PC-3 (cell line): ENCODE results near the gene CATSPERZ. TPM values are rescaled to one million over a fixed set of nuclear protein-coding genes. Genes with fewer than 3 reads are reported as not detected.

Source experiments
- ATAC-seq: fragments of 200-7000 bp; cut with Tn5 transposase; 2 replicates; pipeline ENCODE4 v1.9.1; 2020; ENCODE audit warnings: mild to moderate bottlenecking, moderate library complexity
- BruUV-seq: library from RNA; stranded (reverse); fragments of 400-500 nt; replicated peaks from 2 replicates; lab custom pipeline; 2021; lab: Mats Ljungman, UMichigan
- CTCF ChIA-PET: fragments of 300-600 bp; sonication (Branson Sonifier 250); formaldehyde crosslinking; loops from one replicate; lab custom pipeline; 2022; ENCODE audit warnings: antibody characterized with exemption; lab: Charles Lee
- POLR2A ChIA-PET: fragments of 300-600 bp; sonication (Branson Sonifier 250); formaldehyde crosslinking; loops from one replicate; lab custom pipeline; 2022; ENCODE audit warnings: antibody characterized with exemption; ENCODE audit not compliant: unreplicated experiment; lab: Charles Lee
- DNase-seq: peaks from one replicate; pipeline ENCODE4 v3.0.0-alpha.2; 2015
- H2AFZ ChIP-seq: fragments of 300-600 bp; sonication (generic); 2 replicates; pipeline ENCODE4 v1.6.0; 2016; ENCODE audit warnings: antibody characterized with exemption, low read length
- H3F3A ChIP-seq: fragments of 300-600 bp; sonication (generic); one replicate; pipeline ENCODE4 v1.6.0; 2017; ENCODE audit warnings: antibody characterized with exemption, low read length, control low read depth, mild to moderate bottlenecking; ENCODE audit not compliant: unreplicated experiment
- H3K27ac ChIP-seq: fragments of 300-600 bp; sonication (generic); 2 replicates; pipeline ENCODE4 v1.5.1; 2016; ENCODE audit warnings: mild to moderate bottlenecking, low read length
- H3K27me3 ChIP-seq: fragments of 300-600 bp; sonication (generic); 2 replicates; pipeline ENCODE4 v1.6.1; 2016; ENCODE audit warnings: low read length, mixed read lengths
- H3K36me3 ChIP-seq: fragments of 300-600 bp; sonication (generic); 2 replicates; pipeline ENCODE4 v1.6.1; 2016; ENCODE audit warnings: low read depth, mixed run types, low read length, mixed read lengths
- H3K4me1 ChIP-seq: fragments of 300-600 bp; sonication (generic); 2 replicates; pipeline ENCODE4 v1.5.1; 2016; ENCODE audit warnings: low read length; ENCODE audit not compliant: insufficient read depth
- H3K4me2 ChIP-seq: fragments of 300-600 bp; sonication (generic); 2 replicates; pipeline ENCODE4 v1.6.0; 2016; ENCODE audit warnings: low read length
- H3K4me3 ChIP-seq: fragments of 300-600 bp; sonication (generic); 2 replicates; pipeline ENCODE4 v1.5.1; 2016; ENCODE audit warnings: mild to moderate bottlenecking, low read length, mixed read lengths
- H3K79me2 ChIP-seq: fragments of 300-600 bp; sonication (generic); 2 replicates; pipeline ENCODE4 v1.6.1; 2017; ENCODE audit warnings: low read length, mixed read lengths
- H3K9ac ChIP-seq: fragments of 300-600 bp; sonication (generic); 2 replicates; pipeline ENCODE4 v1.6.0; 2016; ENCODE audit warnings: mild to moderate bottlenecking, low read length
- H3K9me2 ChIP-seq: fragments of 300-600 bp; sonication (generic); replicated peaks from 2 replicates; pipeline ENCODE4 v1.6.1; 2016; ENCODE audit warnings: mixed run types, low read length, mixed read lengths
- H3K9me3 ChIP-seq: fragments of 300-600 bp; sonication (generic); 2 replicates; pipeline ENCODE4 v1.6.1; 2016; ENCODE audit warnings: low read length, mixed read lengths
- H4K20me1 ChIP-seq: fragments of 300-600 bp; sonication (generic); 2 replicates; pipeline ENCODE4 v1.6.1; 2016; ENCODE audit warnings: low read length, mixed read lengths
- CTCF ChIP-seq: fragments of 300-600 bp; sonication (generic); conservative IDR thresholded peaks from 2 replicates; pipeline ENCODE4 v1.5.1; 2017; ENCODE audit warnings: antibody characterized with exemption, low read depth, mild to moderate bottlenecking, low read length
- EZH2 ChIP-seq: fragments of 300-600 bp; sonication (generic); IDR thresholded peaks from one replicate; pipeline ENCODE4 v1.6.1; 2017; ENCODE audit warnings: antibody characterized with exemption, mild to moderate bottlenecking, low read length; ENCODE audit not compliant: unreplicated experiment
- EZH2phosphoT487 ChIP-seq: fragments of 300-600 bp; sonication (generic); IDR thresholded peaks from 2 replicates; pipeline ENCODE4 v1.6.1; 2018; ENCODE audit warnings: mild to moderate bottlenecking, antibody characterized with exemption, low read length, borderline replicate concordance
- intact Hi-C: fragments of 100-400 bp; cut with micrococcal nuclease; formaldehyde crosslinking; loops from 2 replicates; pipeline ENCODE4 v1.9.0; 2023
- total RNA-seq: library from RNA; depleted of rRNA; stranded (reverse); fragments of >200 nt; gene quantifications from 2 replicates; pipeline ENCODE4 v1.2.3, GENCODE V29; 2014

Gene CATSPERZ
- total RNA-seq, 1 experiment from 2014 or later = 9.2 TPM

- H3K79me2 ChIP-seq = no peaks in the 10 kb centered on the region
- ATAC-seq (no peak), DNase-seq (no peak)
- no peaks in the 10 kb centered on the region for H4K20me1 ChIP-seq
- no peak overlapping the region for H3K4me3 ChIP-seq
- H2AFZ ChIP-seq = no peak overlapping the region
- H3K4me1 ChIP-seq = peaks cover 26% of the 10 kb centered on the region
- no TSS peak for BruUV-seq
- no peaks in the 10 kb centered on the region for H3K9me2 ChIP-seq
- intact Hi-C loops = no loop called here
- H3K27me3 ChIP-seq = no peaks in the 10 kb centered on the region
- no peak for TF ChIP-seq EZH2phosphoT487
- no peak for TF ChIP-seq EZH2
- TF ChIP-seq CTCF = no peak
- H3F3A ChIP-seq = no peaks in the 10 kb centered on the region
- no peaks in the 10 kb centered on the region for H3K9me3 ChIP-seq
- no peak overlapping the region for H3K4me2 ChIP-seq
- H3K36me3 ChIP-seq = peaks cover 31% of the 10 kb centered on the region; the same call in 1 of the 2 replicates
- CTCF ChIA-PET = no interaction called here
- POLR2A ChIA-PET = interaction anchor here (0.6 kb wide), 1 partner anchor 17 kb away, joined by 3 read pairs; no protein-coding TSS in a partner anchor
- H3K27ac ChIP-seq = no peak overlapping the region
- no peak overlapping the region for H3K9ac ChIP-seq
Measured at GRCh38 chr11:64265176-64266160, 34.7 kb upstream of the CATSPERZ start.

GRCh38 chr11:64266339-64266738, 33.8 kb upstream of the CATSPERZ start:
- Histone ChIP-seq H3K4me3 (no peak overlapping the region), H3K9me3 (no peaks in the 10 kb centered on the region), H3K36me3 (peaks cover 25% of the 10 kb centered on the region; the same call in 1 of the 2 replicates), H3K27ac (no peak overlapping the region), H3K27me3 (no peaks in the 10 kb centered on the region), H3K4me2 (no peak overlapping the region), H3F3A (no peaks in the 10 kb centered on the region), H4K20me1 (no peaks in the 10 kb centered on the region), H3K9me2 (no peaks in the 10 kb centered on the region), H3K9ac (no peak overlapping the region), H3K4me1 (peaks cover 31% of the 10 kb centered on the region), H2AFZ (no peak overlapping the region), H3K79me2 (peaks cover under 1% of the 10 kb centered on the region; the same call in 1 of the 2 replicates)
- intact Hi-C loops = no loop called here
- ChIA-PET POLR2A (interaction anchor here (0.6 kb wide), 1 partner anchor 20 kb away, joined by 3 read pairs; no protein-coding TSS in a partner anchor), CTCF (no interaction called here)
- no peak for TF ChIP-seq EZH2phosphoT487
- TF ChIP-seq CTCF = no peak
- TF ChIP-seq EZH2 = no peak
- peak; percentile 60 for DNase-seq
- no TSS peak for BruUV-seq
- no peak for ATAC-seq
